T-helper 17 cell (primary cell): ENCODE results near the gene KRT16. TPM values are rescaled to one million over a fixed set of nuclear protein-coding genes. Genes with fewer than 3 reads are reported as not detected.
"Not testable (repeated sequence)": the region's sequence is repeated elsewhere in the genome, so short reads cannot be mapped to it uniquely, and the experiment has no call there.

Experiments
- ATAC-seq: fragments of 150-1000 bp; cut with Tn5 transposase; 2 replicates; pipeline ENCODE4 v1.10.0; 2021; ENCODE audit warnings: mild to moderate bottlenecking, moderate library complexity
- DNase-seq, 3 donors: peaks; one replicate each; pipeline versions ENCODE4 v3.0.0 to v3.0.0-alpha.2; 2020 to 2021
- H3K9me3 ChIP-seq: one replicate; pipeline ENCODE4 v1.7.0; 2013; ENCODE audit warnings: low read length, mild to moderate bottlenecking; ENCODE audit not compliant: control insufficient read depth, poor library complexity, severe bottlenecking
- H3K27ac Mint-ChIP-seq: one replicate; pipeline ENCODE4 v1.8.0; 2022; ENCODE audit warnings: mild to moderate bottlenecking, moderate library complexity, mixed read lengths
- H3K27me3 Mint-ChIP-seq: one replicate; pipeline ENCODE4 v1.8.0; 2022; ENCODE audit warnings: mixed read lengths
- H3K36me3 Mint-ChIP-seq: one replicate; pipeline ENCODE4 v1.8.0; 2022; ENCODE audit warnings: low read depth, mixed read lengths
- H3K4me1 Mint-ChIP-seq: one replicate; pipeline ENCODE4 v1.8.0; 2022; ENCODE audit warnings: mild to moderate bottlenecking, mixed read lengths
- H3K4me3 Mint-ChIP-seq: one replicate; pipeline ENCODE4 v1.8.0; 2022; ENCODE audit warnings: mild to moderate bottlenecking, moderate library complexity, mixed read lengths
- total RNA-seq, 4 donors: library from RNA in 2 of 4; stranded (reverse) in 2 of 4; gene quantifications; one replicate each; pipeline ENCODE4 v1.2.3 and lab custom pipeline; 2022 to 2026

KRT16 gene
- total RNA-seq, 2 donors from 2014 or later = not detected

DNA sequence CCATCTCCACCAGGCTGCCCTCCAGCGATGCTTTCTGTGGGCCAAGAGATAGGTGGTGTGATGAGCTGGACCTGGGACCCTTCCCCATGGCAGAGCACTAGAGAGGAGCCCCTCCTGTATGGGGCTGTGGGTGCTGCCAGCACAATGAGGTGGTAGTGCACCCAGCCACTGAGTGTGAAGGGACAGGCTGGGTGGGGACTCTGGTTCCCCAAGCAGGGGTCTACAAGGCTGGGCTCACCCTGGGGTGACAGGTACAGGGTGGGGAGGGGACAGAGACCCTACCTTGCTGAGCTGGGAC lies 15.5 kb upstream of the KRT16 start:
- not testable (repeated sequence) for H3K9me3 ChIP-seq, ATAC-seq, DNase-seq, H3K36me3 Mint-ChIP-seq, H3K27ac Mint-ChIP-seq, H3K4me3 Mint-ChIP-seq, H3K4me1 Mint-ChIP-seq
- H3K27me3 Mint-ChIP-seq = peaks cover 24% of the 10 kb centered on the region

DNA sequence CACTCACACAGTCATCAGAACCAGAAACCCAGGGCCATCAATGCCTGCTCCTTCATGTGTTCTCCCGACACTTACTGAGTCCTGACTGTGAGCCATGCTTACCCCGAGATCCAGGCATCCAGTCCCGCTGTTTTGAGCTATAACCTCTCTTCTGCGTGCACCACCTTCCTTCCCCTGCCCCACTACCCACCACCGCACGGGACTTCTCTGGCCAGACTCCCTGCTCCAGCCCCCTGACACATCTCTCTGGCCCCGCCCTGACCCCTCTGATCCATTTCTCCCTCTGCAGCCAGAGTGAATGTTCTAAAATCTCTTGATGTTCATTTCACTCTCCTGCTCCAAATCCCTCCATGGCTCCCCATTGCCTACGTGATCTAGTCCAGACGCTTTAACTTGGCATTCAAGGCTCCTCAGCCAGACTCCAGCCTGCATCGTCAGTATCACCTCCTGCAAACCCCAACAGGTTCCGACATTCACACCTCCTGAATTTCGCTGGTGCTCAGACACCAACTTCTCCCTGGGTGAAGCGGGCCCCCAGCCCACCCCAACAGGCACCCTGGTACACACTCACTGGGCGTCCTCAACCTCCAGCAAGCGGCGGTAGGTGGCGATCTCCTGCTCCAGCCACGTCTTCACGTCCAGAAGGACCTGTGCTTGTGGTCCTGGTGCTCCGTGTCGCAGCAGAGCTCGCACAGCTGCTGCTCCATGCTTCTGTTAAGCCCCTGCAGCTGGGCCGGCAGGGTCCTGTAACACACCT lies 14.9 kb upstream of the KRT16 start:
- no peak overlapping the region for H3K27ac Mint-ChIP-seq
- no peak overlapping the region for H3K4me3 Mint-ChIP-seq
- peak in 1 of 3 donors; percentile 3 for DNase-seq
- peaks cover 4% of the 10 kb centered on the region for H3K4me1 Mint-ChIP-seq
- peaks cover 3% of the 10 kb centered on the region for H3K36me3 Mint-ChIP-seq
- no peak for ATAC-seq
- no peaks in the 10 kb centered on the region for H3K9me3 ChIP-seq
- H3K27me3 Mint-ChIP-seq = peaks cover 29% of the 10 kb centered on the region

DNA sequence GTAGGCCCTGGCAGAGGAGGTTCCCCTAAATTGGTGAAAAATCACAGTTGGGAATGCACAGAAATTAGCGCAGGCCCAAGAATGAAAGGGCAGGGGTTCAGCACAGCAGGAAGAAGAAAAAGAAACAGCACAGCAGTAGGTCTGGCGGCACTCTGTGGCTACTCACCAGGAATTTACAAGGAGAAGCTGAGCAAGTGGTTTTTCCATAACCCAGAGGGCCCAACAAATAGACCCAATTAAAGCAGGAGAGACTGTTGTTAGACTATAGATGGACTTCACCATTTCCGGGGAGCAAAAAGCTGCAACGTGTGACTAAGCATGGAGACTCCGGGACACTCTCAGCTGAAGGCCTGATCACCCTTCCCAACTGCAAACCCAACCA lies 14.3 kb upstream of the KRT16 start:
- H3K9me3 ChIP-seq, H3K4me3 Mint-ChIP-seq, H3K36me3 Mint-ChIP-seq, H3K27ac Mint-ChIP-seq, ATAC-seq, H3K4me1 Mint-ChIP-seq: not testable (repeated sequence)
- peaks cover 35% of the 10 kb centered on the region for H3K27me3 Mint-ChIP-seq
- DNase-seq = peak in 1 of 3 donors; percentile 7

DNA sequence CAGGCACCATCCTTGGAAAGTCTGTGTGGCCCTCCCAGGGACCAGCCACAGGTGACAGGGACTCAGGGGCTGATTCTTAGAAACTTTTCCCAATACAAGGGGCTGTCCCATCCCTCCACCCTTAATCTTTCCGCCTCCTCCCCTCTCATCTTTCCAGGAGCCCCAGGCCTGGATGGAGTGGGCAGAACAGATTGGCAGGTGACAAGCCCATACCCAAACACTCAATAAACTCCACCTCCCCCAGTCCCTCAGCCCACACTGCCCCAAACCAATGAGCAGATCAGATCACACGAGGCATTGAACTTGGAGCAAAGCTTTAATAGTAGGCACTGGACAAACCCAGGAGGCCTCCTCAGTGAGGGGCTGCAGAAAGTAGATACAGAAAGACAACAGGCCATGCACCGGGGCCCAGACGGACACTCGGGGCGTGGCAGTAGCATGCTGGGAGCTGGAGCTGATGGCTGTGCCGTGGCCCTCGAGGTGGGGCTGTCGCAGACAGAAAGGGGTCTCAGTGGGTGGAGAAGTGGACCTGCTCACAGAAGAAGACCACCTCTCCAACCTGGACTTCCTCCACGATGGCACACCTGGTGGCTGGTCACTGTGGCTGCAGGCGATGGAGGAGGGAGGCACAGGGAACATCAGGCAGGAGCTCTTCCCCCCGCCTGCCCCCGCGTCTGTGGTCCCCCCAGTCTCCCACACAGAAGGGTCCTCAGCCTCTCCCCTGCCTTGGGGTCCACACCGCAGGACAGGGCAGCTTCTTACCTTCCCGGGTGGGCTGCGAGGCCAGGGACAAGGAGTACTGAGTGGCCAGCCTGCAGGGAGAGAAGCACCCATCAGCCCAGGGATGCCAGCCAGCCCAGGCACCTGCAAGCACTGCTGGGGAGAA lies 13.7 kb upstream of the KRT16 start:
- H3K36me3 Mint-ChIP-seq, H3K27ac Mint-ChIP-seq, ATAC-seq, H3K4me3 Mint-ChIP-seq, H3K4me1 Mint-ChIP-seq, H3K9me3 ChIP-seq, DNase-seq: not testable (repeated sequence)
- peaks cover 40% of the 10 kb centered on the region for H3K27me3 Mint-ChIP-seq

DNA sequence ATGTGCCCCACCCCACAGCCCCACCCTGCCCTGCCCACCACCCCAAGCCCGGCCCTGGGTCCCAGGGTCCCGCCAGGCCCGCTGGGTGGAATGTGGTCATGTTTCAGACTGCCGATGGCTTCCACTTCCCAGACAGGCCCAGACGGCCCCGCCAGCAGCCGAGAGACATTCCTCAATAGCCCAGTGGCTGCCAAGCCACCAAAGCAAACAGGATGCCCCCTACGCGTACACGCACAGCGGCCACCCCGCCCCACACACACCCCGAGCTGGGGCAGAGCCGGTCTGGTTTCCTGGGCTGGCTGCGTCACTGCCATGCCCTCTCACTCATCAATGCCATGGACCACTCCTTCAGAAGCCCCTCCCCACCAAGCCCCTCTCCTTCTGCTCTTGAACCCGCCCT lies 13.0 kb upstream of the KRT16 start:
- ATAC-seq = no peak
- Mint-ChIP-seq H3K4me1 (peaks cover 4% of the 10 kb centered on the region), H3K27me3 (peaks cover 43% of the 10 kb centered on the region), H3K4me3 (no peak overlapping the region), H3K27ac (no peak overlapping the region), H3K36me3 (peaks cover 3% of the 10 kb centered on the region)
- DNase-seq = no peak
- H3K9me3 ChIP-seq = no peaks in the 10 kb centered on the region

DNA sequence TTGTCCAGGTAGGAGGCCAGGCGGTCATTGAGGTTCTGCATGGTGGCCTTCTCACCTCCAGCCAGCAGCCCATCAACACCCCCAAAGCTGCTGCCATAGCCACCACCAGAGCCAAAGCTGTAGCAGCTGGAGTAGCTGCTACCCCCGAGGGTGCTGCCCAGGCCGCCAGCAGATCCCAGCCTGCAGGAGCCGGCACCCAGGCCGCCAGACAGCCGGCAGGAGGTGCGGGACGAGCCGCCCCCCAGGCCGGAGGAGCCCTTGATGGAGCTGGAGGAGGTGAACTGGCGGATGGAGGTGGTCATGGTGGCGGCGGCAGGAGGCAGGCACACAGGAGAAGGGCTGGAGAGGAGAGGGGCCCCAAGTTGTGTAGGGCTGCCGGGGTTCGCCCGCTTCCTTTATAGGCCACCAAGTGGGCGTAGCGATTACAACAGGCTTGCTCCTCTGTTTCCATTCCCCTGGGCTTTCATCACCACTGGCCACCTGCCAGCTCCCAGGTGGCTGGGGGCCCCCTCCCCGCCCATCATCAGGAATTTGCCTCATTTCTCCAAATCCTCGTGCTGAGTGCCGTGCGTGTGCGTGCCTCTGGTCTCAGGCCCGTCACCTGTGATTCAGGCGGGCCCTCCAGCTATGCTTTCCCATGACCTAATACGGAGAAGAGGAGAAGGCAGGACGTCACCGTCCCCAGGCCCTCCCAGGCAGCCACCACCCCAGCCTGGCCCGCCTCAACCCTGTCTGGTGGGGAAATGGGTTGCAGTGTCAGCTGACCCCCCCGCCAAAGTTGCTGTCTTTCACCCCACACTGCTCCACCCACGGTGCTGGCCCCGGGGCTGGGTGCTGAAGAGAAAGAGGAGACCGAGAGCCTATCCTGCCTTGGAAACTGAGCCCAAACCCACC lies 11.9 kb upstream of the KRT16 start, which contains the start of gene KRT17:
TSS of gene KRT17 (minus strand) at position 368 of the 894 bp plus-strand sequence. CDS start at position 302, 66 bp downstream.
- ATAC-seq (no peak), DNase-seq (no peak)
- H3K4me3 Mint-ChIP-seq = no peak within 1 kb of the TSS
- no peaks in the 10 kb centered on the region for H3K9me3 ChIP-seq
- peaks cover 53% of the 10 kb centered on the region for H3K27me3 Mint-ChIP-seq
- H3K27ac Mint-ChIP-seq = no peak within 1 kb of the TSS
- H3K36me3 Mint-ChIP-seq = peaks cover 3% of the 10 kb centered on the region
- H3K4me1 Mint-ChIP-seq = peaks cover 4% of the 10 kb centered on the region

DNA sequence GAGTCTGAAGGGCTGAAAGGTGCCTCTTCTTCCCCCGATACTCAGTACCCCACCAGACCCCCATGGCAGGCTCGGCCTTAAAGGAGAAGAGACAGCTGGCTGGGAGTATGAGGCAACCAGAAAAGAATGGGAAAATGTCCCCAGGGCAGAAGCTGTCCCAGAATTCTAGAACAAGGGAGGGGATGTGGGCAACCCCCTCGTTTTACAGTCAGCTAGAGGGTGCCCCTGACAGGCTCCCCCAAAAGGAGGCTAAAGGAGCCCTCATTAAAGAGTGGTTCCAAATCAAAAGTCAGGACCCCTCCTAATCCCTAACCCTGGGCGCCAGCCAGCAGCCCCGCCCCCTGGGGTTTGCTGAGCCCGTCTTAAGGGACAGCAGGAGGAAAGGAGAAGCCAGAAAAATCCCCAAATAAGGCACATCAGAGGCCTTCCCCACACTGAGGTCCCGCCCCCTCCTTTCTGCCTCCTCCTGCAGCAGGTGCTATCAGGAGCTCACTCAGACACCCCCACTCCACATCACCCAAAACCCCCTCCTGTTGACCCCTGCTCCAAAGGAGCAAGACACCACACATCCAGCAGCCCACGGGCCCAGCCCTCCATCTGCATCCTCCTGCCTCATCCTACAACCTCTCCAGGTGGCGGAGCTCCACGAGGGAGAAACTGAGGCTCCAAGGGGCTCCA lies 10.8 kb upstream of the KRT16 start:
- H3K4me3 Mint-ChIP-seq, DNase-seq, H3K4me1 Mint-ChIP-seq, H3K36me3 Mint-ChIP-seq, H3K9me3 ChIP-seq, ATAC-seq, H3K27ac Mint-ChIP-seq: not testable (repeated sequence)
- H3K27me3 Mint-ChIP-seq = peaks cover 60% of the 10 kb centered on the region

DNA sequence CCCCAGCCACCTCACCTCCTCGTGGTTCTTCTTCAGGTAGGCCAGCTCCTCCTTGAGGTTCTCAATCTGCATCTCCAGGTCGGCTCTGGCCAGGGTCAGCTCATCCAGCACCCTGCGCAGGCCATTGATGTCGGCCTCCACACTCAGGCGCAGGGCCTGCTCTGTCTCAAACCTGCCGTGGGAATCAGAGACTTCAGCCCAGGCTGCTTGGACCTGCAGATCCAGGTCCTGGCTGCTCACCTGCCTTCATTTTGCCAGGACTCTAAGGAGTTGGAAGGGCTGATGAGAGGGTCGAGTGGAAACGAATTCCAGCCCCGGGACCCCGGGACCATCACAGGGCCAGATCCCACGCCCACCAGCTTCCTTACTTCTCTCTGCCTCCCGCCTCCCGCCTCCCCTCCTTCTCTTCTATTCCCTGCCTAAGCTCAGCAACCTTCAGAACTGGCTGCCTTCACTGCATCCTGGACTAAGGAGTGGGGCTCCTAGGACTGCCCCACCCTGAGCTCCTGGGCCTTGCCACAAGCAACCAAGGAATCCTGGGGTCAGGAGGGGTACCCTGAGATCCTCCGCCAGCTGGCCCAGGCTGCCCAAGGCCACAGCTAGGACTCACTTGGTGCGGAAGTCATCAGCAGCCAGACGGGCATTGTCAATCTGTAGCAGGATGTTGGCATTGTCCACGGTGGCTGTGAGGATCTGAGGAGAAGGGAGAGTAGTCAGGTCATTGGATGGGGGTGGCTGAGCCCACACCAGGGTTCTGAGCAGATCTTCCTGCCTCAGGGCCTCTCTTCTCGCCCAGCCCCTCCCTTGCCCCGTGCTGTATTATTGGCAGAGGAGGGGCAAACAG lies 10.0 kb upstream of the KRT16 start:
- not testable (repeated sequence) for H3K36me3 Mint-ChIP-seq, ATAC-seq, DNase-seq, H3K4me3 Mint-ChIP-seq, H3K4me1 Mint-ChIP-seq, H3K27ac Mint-ChIP-seq, H3K9me3 ChIP-seq
- H3K27me3 Mint-ChIP-seq = peaks cover 63% of the 10 kb centered on the region

DNA sequence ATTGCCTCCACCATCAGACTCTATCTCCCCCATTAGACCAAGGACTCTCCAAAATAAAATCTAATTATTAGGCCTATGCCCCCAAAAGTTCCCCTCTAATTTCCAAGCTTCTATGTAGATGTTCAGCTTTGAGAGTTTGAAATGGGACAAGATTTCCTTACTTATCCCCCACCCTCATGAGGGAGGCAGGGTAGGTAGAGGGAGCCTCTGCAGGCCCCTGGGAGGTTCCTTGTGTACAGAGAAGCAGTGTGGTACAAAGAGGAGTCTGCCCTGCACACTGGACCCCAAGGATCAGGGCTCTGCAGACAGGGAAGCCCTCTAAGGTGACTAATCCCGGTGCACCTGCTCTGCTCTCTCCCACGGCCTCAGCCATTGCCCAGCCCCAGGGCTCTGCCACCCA lies 9.3 kb upstream of the KRT16 start:
- no peaks in the 10 kb centered on the region for H3K9me3 ChIP-seq
- H3K36me3 Mint-ChIP-seq = peaks cover 3% of the 10 kb centered on the region
- DNase-seq (no peak), ATAC-seq (no peak)
- H3K27ac Mint-ChIP-seq = no peak overlapping the region
- peaks cover 58% of the 10 kb centered on the region for H3K27me3 Mint-ChIP-seq
- no peak overlapping the region for H3K4me3 Mint-ChIP-seq
- peaks cover 5% of the 10 kb centered on the region for H3K4me1 Mint-ChIP-seq

DNA sequence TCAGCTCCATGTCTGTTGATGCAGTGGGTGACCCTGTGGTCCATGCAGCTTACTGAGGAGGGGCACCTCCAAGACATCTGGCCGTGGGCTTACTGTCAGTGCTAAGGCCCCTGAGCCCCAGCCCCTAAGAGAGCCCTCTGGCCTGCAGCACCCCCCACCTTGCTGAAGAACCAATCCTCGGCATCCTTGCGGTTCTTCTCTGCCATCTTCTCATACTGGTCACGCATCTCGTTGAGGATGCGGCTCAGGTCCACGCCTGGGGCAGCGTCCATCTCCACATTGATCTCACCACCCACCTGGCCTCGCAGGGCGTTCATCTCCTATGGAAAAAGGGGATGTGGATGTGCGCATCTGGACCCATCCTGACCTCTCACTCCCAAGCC lies 8.9 kb upstream of the KRT16 start:
- H3K9me3 ChIP-seq, H3K4me3 Mint-ChIP-seq, DNase-seq, H3K27ac Mint-ChIP-seq, ATAC-seq, H3K4me1 Mint-ChIP-seq, H3K36me3 Mint-ChIP-seq: not testable (repeated sequence)
- peaks cover 58% of the 10 kb centered on the region for H3K27me3 Mint-ChIP-seq

DNA sequence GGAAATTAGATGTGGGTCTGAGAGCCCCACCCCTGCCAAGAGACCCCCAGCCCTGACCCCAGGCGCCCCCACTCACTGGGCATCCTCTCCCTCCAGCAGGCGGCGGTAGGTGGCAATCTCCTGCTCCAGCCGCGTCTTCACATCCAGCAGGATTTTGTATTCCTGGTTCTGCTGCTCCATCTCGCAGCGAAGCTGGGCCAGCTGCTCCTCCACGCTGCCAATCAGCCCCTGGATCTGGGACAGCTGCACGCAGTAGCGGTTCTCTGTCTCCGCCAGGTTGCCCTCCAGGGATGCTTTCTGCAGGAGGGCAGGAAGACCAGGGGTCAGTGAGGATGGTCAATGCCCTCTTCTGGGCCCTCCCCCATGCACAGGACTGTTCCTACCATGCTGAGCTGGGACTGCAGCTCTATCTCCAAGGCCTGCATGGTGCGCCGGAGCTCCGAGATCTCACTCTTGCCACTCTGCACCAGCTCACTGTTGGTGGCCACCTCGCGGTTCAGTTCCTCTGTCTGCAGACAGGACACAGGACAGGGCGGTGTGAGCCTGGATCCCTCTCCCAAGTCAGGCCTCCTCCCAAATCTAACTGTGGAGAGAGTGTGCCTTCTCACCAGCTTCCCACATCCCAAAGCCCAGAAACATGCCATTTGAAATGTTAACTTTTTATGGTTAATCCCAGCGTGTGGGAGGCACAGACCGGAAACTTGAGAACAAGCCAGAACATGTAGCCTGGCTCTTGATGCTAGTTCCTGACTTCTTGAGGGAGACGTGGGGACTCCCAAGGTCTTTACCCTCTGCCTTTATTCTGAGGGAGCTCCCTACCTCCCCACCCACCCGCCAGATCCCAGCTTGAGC lies 8.2 kb upstream of the KRT16 start:
- ATAC-seq (no peak), DNase-seq (no peak)

More for the DNA sequence above, 8.2 kb upstream of the KRT16 start:
- Mint-ChIP-seq H3K36me3 (peaks cover under 1% of the 10 kb centered on the region), H3K4me3 (no peak overlapping the region), H3K27me3 (peaks cover 60% of the 10 kb centered on the region), H3K27ac (no peak overlapping the region), H3K4me1 (peaks cover 2% of the 10 kb centered on the region)
- H3K9me3 ChIP-seq = no peaks in the 10 kb centered on the region
